ENCODE results near the gene SPOCK1. TPM values are rescaled to one million over a fixed set of nuclear protein-coding genes. Genes with fewer than 3 reads are reported as not detected.
"Not testable (repeated sequence)": the region's sequence is repeated elsewhere in the genome, so short reads cannot be mapped to it uniquely, and the experiment has no call there.

SPOCK1 gene
- total RNA-seq, 2 experiments from 2014 or later: not detected

DNA sequence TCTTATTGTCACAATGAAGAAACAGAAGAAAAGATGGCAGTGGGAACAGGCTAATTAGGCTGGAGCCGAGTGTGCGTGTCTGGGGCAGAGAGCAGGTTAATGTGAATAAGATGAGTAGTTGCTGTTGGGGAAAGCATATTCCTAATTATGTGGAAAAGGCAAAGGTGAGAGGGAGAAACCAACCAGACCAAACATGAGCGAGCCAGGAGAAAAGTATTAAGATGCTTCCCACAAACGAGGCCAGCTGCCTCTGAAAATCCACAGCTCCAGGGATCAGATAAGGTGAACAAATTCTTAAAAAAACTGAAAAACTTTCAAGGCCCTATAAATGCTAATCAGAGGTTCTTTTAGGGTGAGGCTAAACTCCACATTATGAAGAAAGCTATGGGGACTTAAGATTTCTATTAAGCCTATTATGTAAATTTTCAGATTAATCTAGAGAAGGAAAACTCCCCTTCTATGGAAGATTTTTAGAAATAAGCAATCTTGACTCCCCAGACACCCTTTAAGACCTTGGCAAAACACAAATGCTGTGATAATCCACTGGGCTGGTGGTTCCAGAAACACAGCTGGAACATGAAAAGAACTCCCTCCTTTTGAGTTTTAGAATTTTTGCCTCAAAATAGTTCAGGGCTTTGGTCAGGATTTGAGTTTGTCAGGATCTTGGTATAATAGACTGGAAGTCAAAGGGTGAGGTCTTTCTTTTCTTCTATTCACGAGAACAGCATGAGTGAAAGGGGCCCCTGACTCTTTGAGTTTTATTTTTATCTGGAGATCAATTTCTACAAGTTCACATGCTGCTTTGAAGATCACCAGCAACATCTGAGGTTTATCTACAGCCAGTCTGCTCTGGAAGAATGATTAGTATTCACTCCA lies 238.1 kb downstream of the SPOCK1 start:
- DNase-seq: no peak
- H3K4me3 Mint-ChIP-seq: no peak overlapping the region
- intact Hi-C loops (cut with micrococcal nuclease): no loop called here
- ChIA-PET POLR2A (no interaction called here), CTCF (interaction anchor here (0.9 kb wide), 1 partner anchor 59 kb away, joined by 3 read pairs; no protein-coding TSS in a partner anchor)
- peaks cover 4% of the 10 kb centered on the region for H3K27me3 Mint-ChIP-seq
- H3K4me1 Mint-ChIP-seq (ENCODE audit: low read depth): no peaks in the 10 kb centered on the region
- no peak overlapping the region for H3K27ac Mint-ChIP-seq
- no peak for ATAC-seq
- TF ChIP-seq, protein P1, sequence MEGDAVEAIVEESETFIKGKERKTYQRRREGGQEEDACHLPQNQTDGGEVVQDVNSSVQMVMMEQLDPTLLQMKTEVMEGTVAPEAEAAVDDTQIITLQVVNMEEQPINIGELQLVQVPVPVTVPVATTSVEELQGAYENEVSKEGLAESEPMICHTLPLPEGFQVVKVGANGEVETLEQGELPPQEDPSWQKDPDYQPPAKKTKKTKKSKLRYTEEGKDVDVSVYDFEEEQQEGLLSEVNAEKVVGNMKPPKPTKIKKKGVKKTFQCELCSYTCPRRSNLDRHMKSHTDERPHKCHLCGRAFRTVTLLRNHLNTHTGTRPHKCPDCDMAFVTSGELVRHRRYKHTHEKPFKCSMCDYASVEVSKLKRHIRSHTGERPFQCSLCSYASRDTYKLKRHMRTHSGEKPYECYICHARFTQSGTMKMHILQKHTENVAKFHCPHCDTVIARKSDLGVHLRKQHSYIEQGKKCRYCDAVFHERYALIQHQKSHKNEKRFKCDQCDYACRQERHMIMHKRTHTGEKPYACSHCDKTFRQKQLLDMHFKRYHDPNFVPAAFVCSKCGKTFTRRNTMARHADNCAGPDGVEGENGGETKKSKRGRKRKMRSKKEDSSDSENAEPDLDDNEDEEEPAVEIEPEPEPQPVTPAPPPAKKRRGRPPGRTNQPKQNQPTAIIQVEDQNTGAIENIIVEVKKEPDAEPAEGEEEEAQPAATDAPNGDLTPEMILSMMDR (IDR thresholded peaks at IDR 0.05): no peak
- H3K9me3 Mint-ChIP-seq: no peaks in the 10 kb centered on the region
- no peaks in the 10 kb centered on the region for H3K36me3 Mint-ChIP-seq (ENCODE audit: low read depth)

- ATAC-seq; H3K27ac Mint-ChIP-seq; H3K4me1 Mint-ChIP-seq (ENCODE audit: low read depth); H3K9me3 Mint-ChIP-seq; H3K27me3 Mint-ChIP-seq; DNase-seq; H3K36me3 Mint-ChIP-seq (ENCODE audit: low read depth); CTCF ChIA-PET; POLR2A ChIA-PET; intact Hi-C loops (cut with micrococcal nuclease); H3K4me3 Mint-ChIP-seq: not testable (repeated sequence)
These were observed 240.0 kb downstream of the SPOCK1 start for GRCh38 chr5:137259115-137259514.

DNA sequence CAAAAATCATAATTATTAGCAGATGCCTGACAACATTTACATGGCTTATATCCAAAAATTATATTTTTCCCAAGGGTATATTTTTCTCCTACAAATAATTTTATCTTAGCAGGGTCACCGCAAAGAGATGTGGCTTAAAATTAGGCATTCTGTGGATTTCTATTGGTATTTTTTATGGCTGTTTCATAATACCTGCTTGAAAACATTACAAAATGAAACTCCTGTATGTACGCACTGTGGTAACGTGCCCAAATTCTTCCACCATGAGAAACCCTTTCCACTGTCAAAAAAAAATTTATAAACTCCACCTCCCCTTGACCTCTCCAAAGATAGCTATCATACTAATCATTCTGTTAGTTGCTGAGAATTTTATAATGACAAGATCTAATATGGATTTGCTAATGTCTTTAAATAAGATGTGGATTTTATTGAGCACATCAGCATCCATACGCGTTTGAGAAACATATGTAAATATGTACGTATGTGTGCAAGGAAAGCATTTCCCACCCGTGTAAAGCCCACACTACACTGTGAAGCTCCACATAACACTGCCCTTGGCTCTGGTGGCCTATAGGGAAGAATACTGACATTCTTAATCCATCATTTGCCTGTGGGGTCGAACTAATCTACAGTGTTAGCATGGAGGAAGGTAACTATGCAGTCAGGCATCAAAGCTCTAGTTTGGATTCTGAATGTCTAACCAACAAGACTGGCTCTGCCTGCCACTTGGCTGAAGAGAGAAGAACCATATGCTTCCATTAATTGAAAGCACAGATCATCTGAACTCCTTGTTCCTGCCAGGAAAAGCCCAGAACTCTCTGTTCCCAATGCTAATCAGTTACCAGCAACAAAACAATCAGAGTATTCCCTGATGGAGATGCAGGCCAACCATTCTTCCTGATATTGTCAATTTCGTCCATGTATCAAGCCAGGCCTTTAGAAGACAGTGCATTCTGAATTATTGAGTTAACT lies 244.7 kb downstream of the SPOCK1 start:
- CTCF ChIA-PET: no interaction called here
- DNase-seq: no peak
- Mint-ChIP-seq H3K27ac (no peak overlapping the region), H3K4me3 (no peak overlapping the region), H3K27me3 (peaks cover 5% of the 10 kb centered on the region), H3K9me3 (no peaks in the 10 kb centered on the region), H3K36me3 (ENCODE audit: low read depth) (no peaks in the 10 kb centered on the region), H3K4me1 (ENCODE audit: low read depth) (no peaks in the 10 kb centered on the region)
- POLR2A ChIA-PET: no interaction called here
- TF ChIP-seq, protein P1 (IDR thresholded peaks at IDR 0.05): no peak
- intact Hi-C loops (cut with micrococcal nuclease): no loop called here
- no peak for ATAC-seq

- no peaks in the 10 kb centered on the region for H3K36me3 Mint-ChIP-seq (ENCODE audit: low read depth)
- ATAC-seq (no peak), DNase-seq (no peak)
- ChIA-PET CTCF (no interaction called here), POLR2A (no interaction called here)
- TF ChIP-seq, protein P1 (IDR thresholded peaks at IDR 0.05): no peak
- intact Hi-C loops (cut with micrococcal nuclease): no loop called here
- H3K9me3 Mint-ChIP-seq: no peaks in the 10 kb centered on the region
- H3K4me3 Mint-ChIP-seq: no peak overlapping the region
- no peak overlapping the region for H3K27ac Mint-ChIP-seq
- no peaks in the 10 kb centered on the region for H3K4me1 Mint-ChIP-seq (ENCODE audit: low read depth)
- H3K27me3 Mint-ChIP-seq: peaks cover 4% of the 10 kb centered on the region
These were observed 246.6 kb downstream of the SPOCK1 start for GRCh38 chr5:137252512-137252911.

DNA sequence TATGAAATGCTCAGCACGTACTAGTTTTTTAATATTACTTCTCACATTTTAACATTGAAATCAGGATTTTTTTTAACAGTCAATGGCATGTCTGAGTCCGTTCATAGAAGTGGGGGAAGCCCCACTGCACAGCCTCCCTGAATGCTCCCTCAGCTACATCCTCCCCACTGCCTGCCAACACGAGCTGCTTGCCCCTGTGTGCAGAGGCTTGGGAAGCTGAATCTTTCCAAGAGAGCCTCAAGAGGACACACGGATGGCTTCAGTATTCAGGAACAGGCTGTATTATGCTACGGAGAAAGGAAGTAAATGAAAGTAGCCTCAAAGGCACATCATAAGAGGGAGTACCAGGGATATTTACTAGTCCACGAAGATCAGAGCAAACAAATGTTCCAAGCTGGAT lies 248.7 kb downstream of the SPOCK1 start:
- ChIA-PET CTCF (no interaction called here), POLR2A (no interaction called here)
- Mint-ChIP-seq H3K27me3 (peaks cover 4% of the 10 kb centered on the region), H3K9me3 (no peaks in the 10 kb centered on the region), H3K4me3 (no peak overlapping the region), H3K4me1 (ENCODE audit: low read depth) (no peaks in the 10 kb centered on the region), H3K36me3 (ENCODE audit: low read depth) (no peaks in the 10 kb centered on the region), H3K27ac (no peak overlapping the region)
- DNase-seq (no peak), ATAC-seq (no peak)
- TF ChIP-seq, protein P1 (IDR thresholded peaks at IDR 0.05): no peak
- intact Hi-C loops (cut with micrococcal nuclease): no loop called here
